C4-2B (cell line): ENCODE data around the gene TNFRSF18.

Experiments
- CTCF ChIP-seq: fragments of 450-650 bp; conservative IDR thresholded peaks from 2 replicates; pipeline ENCODE4 v1.5.1; 2017; ENCODE audit warnings: mild to moderate bottlenecking
- ZFX ChIP-seq: fragments of 450-650 bp; IDR thresholded peaks from 2 replicates; pipeline ENCODE4 v1.6.1; 2017

DNA sequence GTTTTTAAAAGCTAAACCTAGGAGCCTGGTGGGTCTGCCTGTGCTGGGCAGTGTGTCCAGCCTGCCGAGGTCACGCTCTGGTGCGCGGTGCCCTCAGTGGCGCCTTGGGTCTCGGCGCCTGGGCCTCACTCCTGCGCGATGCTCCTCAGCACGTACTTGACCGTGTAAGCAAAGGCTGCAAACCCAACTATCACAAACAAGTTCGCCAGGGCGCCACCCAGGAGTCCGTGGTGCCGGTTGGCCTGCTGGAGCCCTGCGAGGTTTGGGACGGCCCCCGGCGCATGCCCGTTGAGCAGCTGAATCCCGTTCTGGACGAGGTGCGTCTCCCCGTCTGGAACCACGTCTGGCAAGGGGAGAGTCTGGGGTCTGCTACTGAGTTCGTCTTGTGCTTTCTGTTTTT is 48.7 kb upstream of the TNFRSF18 start:
- TF ChIP-seq CTCF (no peak), ZFX (no peak)
